ENCODE data around the gene HOMER1. TPM values are rescaled to one million over a fixed set of nuclear protein-coding genes. Genes with fewer than 3 reads are reported as not detected.

HOMER1 gene
- total RNA-seq, 1 donor from 2014 or later = 4.3 TPM

- no peak for DNase-seq (ENCODE audit: low read depth)
- no peak for TF ChIP-seq CTCF (conservative IDR thresholded peaks at IDR 0.05; ENCODE audit: low read depth, low read length)
- no peak overlapping the region for H3K4me3 ChIP-seq (ENCODE audit: low read depth, low read length)
These were observed 29.2 kb downstream of the HOMER1 start for GRCh38 chr5:79484731-79485130.

GRCh38 chr5:79481574-79481973 is 32.4 kb downstream of the HOMER1 start:
- H3K4me3 ChIP-seq (ENCODE audit: low read depth, low read length) = no peak overlapping the region
- no peak for TF ChIP-seq CTCF (conservative IDR thresholded peaks at IDR 0.05; ENCODE audit: low read depth, low read length)
- no peak for DNase-seq (ENCODE audit: low read depth)

GRCh38 chr5:79480991-79481390 is 32.9 kb downstream of the HOMER1 start:
- TF ChIP-seq CTCF (conservative IDR thresholded peaks at IDR 0.05; ENCODE audit: low read depth, low read length) = no peak
- no peak for DNase-seq (ENCODE audit: low read depth)
- no peak overlapping the region for H3K4me3 ChIP-seq (ENCODE audit: low read depth, low read length)

- H3K4me3 ChIP-seq (ENCODE audit: low read depth, low read length) = no peak overlapping the region
These were observed 38.8 kb downstream of the HOMER1 start for GRCh38 chr5:79475152-79475466.

GRCh38 chr5:79474367-79475151 is 39.4 kb downstream of the HOMER1 start:
- DNase-seq (ENCODE audit: low read depth) = no peak
- H3K4me3 ChIP-seq (ENCODE audit: low read depth, low read length) = no peak overlapping the region
- TF ChIP-seq CTCF (conservative IDR thresholded peaks at IDR 0.05; ENCODE audit: low read depth, low read length) = no peak

More at GRCh38 chr5:79475152-79475466, 38.8 kb downstream of the HOMER1 start:
- no peak for TF ChIP-seq CTCF (conservative IDR thresholded peaks at IDR 0.05; ENCODE audit: low read depth, low read length)
- DNase-seq (ENCODE audit: low read depth) = no peak

- TF ChIP-seq CTCF (conservative IDR thresholded peaks at IDR 0.05; ENCODE audit: low read depth, low read length) = no peak
- DNase-seq (ENCODE audit: low read depth) = no peak
These were observed 42.4 kb downstream of the HOMER1 start for GRCh38 chr5:79471556-79471955.

More at GRCh38 chr5:79471556-79471955, 42.4 kb downstream of the HOMER1 start:
- no peak overlapping the region for H3K4me3 ChIP-seq (ENCODE audit: low read depth, low read length)

All from epithelial cell of proximal tubule (primary cell).